ENCODE data around the gene RANBP3L.
"Not testable (repeated sequence)": the region's sequence is repeated elsewhere in the genome, so short reads cannot be mapped to it uniquely, and the experiment has no call there.

RANBP3L gene

GRCh38 chr5:36301858-36302603 lies at the start of gene RANBP3L:
Gene RANBP3L, minus strand, starts transcription at chr5:36301902. Its CDS starts 486 bp downstream, at chr5:36301416.
- DNase-seq (ENCODE audit: low read depth in 2 of 2) = no peak

DNA sequence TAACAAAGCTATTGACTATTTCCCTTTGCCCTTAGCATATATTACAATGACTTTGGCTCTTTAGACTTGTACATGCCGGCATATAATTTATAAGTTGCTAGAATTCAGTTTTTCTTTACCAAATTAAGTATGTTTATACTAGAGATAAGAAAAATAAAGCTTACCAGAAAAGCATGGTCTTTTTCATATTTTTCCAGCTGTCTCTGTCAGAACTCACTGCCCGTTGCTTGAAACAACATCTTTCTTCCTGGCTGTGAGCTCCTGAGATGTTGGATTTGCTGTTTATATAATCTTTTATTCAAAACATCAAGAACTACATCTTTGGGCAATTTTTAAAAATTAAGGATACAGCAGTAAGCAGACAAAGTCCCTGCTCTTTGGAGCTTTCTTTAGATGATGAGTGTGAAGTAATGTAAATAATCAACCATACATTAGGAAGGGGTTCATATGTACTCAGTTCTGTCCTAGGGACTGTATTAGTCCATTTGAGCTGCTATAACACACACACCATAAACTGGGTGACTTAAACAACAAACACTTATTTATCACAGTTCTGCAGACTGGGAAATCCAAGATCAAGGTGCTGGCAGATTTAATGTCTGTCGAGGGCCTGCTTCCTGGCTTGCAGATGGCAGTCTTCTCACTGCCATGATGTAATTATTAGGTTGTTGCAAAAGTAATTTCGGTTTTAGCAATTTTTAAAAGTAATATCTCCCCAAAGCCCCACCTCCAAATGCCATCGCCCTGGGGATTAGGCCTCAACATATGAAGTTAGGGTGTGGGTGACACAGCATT lies 45.4 kb upstream of the RANBP3L start:
- no peak for DNase-seq (ENCODE audit: low read depth in 2 of 2)

DNA sequence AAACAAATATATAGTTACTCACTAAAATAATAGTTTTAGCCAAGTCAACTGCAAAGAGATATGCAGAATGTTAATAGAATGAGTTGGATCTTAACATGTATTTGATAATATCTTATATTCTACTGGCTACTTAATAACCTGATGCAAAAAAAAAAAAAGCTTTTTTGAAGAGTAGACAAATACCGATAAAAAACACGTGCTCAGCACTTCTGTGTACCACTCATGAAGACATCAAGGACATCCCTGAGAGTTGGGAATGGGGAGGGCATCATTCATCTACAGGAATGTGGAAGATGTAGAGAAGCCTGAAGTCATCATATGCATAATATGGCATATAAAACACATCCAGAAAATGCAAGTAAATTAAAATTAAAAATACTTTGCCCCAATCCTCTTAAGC lies 43.2 kb upstream of the RANBP3L start:
- DNase-seq (ENCODE audit: low read depth in 2 of 2) = no peak

DNA sequence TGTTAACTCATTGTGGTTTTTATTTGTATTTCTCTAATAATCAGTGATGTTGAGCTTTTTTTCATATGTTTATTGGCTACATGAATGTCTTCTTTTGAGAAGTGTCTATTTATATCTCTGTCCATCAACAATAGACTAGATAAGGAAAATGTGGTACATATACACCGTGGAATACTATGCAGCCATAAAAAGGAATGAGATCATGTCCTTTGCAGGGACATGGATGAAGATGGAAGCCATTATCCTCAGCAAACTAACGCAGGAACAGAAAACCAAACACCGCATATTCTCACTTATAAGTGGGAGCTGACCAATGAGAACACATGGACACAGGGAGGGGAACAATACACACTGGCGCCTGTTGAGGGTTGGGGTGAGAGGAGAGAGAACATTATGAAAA lies 40.0 kb upstream of the RANBP3L start:
- DNase-seq (ENCODE audit: low read depth in 2 of 2) = not testable (repeated sequence)

DNA sequence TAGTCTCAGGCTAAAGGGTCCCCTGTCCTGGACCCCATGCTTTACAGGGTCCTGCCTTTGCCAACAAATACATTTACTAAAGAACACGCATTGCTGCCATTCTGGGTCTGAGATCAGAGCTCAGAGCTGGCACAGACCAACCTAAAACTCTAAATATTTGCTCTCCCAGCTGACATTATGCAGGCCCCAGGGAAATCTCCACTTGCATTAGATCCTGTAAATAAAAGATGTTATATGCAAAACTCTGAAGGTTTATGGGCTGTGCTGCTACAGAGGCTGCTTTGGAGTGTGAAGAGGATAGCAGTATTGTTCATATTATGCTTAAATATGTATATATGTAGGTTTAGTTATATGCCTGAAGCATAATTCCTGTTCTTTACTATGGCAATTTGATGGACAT lies 35.9 kb upstream of the RANBP3L start:
- no peak for DNase-seq (ENCODE audit: low read depth in 2 of 2)

GRCh38 chr5:36334315-36334714 lies 32.6 kb upstream of the RANBP3L start:
- no peak for DNase-seq (ENCODE audit: low read depth in 2 of 2)

DNA sequence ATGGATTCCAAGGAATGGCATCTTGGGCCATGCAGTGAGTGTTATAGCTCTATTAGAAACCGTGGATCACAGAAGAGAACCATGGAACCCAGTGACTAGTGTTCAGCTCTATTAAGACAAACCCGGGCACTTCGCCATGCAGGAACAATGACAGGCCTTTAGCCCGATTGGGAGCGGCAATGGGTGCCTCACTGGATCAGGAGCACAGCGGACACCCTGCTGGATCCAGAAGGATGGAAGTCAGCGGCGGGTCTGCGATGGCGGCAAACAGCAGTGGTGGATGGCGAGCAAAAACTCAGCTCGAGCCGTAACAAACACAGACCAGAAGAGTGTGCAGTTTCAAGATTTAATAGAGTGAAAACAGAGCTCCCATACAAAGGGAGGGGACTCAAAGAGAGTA lies 31.0 kb upstream of the RANBP3L start:
- not testable (repeated sequence) for DNase-seq (ENCODE audit: low read depth in 2 of 2)

- DNase-seq (ENCODE audit: low read depth in 2 of 2) = no peak
Observed at GRCh38 chr5:36325196-36325595, 23.5 kb upstream of the RANBP3L start.

DNA sequence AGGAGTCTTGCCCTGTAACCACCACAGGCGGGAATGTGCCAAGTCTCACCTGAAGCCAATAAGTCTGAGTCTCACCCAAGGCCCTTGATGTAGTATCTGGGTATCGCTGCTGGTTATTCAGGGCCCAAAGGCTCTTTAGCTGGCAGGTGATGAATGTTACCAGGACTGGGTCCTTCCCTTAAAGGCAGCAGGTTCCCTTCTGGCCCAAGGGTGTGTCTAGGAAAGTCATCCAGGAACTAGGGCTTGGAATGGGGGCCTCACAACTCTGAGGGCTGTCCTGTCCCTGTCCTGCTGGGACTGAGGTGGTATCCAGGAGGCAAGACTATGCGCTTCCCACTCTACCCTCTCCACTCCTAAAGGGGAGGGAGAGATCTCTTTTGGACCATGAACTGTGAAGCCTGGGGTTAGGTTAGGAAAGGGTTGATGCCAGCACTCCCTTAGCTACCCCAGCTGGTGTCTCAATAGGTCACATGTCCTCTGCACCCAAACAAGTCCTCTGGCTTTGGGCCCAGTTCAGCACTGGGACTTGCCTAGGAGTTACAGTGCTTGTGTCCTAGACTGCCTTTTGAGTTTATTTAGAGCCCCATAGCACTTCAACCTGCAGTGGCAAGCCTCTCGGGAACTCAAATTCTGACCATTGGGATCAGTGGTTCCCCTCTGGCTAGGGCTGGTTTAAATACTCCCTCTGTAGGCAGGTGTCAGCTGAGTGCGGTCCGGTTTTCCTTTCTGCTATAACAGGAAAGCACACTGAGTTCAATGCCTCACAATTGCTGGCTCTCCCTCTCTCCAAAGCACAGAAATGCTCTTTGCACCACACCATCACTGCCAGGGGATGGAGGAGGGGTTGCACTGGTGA lies 22.5 kb upstream of the RANBP3L start:
- no peak for DNase-seq (ENCODE audit: low read depth in 2 of 2)

DNA sequence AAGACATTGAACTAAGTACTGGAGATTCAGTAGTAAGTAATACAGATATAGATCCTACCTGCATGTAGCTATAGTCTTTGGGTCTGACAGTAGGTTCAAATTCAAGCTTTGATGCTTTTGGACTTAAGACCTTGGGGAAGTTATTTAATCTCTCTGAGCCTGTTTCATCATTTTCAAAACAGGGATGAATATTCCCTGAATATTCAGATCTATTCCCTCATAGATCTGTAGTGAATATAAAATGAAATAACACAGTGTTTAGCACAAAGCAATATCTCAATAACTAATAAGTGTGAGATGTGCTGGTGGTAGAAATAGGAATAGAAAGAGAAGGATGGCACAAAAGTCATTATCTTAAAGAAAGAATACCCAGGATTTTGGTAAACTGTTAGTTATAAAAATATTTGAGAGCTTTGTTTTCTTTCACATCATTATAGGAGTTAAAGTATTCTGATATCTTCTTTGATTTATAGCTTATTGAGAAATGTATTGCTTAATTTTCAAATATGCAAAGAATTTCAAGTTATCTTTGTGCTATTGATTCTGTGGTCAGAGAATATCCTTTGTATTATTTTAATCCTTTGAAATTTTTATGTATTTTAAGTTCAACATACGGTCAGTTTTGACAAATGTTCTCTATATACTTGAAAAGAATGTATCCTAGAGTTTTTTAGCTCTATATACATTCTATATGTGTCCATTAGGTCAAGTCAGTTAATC lies 11.4 kb upstream of the RANBP3L start:
- no peak for DNase-seq (ENCODE audit: low read depth in 2 of 2)

- no peak for DNase-seq (ENCODE audit: low read depth in 2 of 2)
Observed at GRCh38 chr5:36311956-36312355, 10.3 kb upstream of the RANBP3L start.

DNA sequence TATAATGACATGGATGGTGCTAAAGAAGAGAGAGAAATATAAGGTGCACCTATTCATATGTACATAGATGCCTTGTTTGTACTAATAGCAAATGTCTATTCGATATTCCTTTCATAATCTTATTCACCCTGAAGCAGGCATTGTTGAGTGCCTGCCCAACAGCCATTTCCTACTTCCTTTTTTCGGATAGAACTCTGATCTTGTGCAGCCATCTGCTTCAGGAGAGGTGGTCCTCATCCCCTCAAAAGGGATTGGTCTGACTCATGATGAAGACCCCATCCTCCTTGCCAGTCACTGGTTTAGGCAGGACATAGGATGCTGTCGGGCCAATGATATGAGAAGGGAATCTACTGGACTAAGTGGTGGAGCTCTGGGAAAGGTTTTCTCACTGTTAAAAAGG lies 8.4 kb upstream of the RANBP3L start:
- DNase-seq (ENCODE audit: low read depth in 2 of 2) = no peak

DNA sequence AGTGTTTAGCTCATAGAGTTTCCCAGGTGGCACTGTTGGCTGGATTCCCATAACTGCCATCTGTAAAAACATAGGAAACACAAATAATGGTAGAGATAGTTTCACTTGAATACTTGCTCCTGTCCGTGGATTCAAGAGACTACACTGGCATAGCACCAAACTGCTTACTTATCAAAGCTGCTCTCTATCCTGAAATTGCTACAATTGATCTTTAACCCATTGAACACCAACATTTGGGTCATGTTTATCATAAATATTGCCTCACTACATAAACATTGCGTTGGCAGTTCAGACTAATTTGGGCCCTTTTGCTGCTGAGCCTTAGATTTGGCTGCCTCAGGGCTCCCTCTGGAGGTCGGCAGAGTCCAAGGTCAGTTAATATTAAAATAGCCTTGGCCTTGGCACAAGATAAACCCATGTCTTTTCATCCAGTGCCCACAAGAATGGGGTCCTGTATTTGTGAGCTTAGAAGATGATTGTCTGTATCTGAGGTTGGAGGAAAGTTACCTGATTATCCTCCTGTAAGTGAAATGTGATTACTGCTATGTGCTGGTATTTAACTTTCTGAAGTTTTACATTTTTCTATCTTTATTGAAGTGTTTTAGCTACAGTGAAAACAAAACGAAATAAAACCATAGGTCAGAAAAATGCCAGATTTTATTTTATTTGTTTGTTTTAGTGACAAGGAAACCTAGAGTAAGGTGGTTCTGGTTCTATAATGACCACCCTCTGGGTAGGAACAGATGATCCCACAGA lies 4.0 kb upstream of the RANBP3L start:
- no peak for DNase-seq (ENCODE audit: low read depth in 2 of 2)

DNA sequence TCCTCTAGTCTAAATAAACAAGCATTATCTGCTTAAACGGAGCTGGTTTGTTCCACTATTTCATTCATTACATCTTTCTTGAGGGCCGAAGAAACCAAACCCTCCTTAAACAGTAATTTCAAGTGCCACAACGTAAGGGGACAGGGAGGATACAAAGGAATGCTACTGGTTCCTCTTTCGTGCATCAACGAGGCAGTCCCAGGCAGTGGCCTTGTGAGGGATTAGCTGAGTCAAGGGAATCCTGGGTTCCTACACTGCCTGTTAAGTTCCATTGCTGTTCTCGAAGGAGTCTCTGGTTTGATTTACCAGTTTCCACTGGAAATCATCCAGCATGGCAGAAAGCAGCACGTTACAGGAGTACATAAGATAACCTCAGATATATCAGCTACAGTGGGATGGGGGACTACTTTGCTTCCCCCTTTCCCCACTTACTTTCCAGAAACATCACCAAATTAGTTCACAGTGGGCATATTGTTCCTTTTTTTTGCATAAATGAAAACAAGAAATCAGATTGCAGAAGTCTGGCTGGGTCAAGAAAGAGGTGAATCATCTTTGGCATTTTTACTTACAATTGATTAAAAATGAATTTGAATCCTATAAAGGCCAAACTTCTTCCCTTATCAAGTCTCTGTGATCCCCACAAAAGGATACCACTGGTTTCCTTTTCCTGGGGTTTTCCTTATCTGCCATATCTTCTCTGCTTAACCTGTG lies 2.5 kb upstream of the RANBP3L start:
- no peak for DNase-seq (ENCODE audit: low read depth in 2 of 2)

DNA sequence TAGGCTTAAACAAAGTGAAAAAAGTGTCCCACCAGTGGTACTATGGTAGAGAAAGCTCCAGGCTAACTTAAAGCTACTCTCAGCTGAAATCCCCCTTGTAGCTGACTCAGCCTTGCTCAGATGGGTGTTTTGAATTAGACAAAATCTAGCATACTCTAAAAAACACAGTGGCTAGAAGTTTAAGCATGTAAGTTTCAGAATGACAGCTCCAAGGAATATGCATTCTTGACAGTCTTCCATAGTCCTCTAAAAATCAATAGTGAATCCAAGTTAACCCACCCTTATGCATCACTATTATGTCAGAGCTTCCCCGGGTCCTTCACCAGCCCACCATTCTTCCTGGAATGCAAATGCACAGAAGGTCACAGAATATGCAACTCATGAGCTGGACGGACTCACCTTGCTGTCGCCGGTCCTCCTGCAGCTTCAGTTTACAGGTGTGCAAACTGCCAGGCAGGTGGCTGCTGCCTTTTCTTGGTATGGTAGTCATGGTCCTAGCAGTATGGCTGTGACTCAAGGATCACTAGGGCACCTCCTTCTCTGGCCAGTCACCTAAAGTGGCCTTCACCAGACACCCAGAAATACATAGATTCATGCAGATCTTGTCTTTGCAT lies 668 bp downstream of the RANBP3L start:
- DNase-seq (ENCODE audit: low read depth in 2 of 2) = no peak

GRCh38 chr5:36300191-36300926 lies 1.3 kb downstream of the RANBP3L start:
- DNase-seq (ENCODE audit: low read depth in 2 of 2) = no peak

GRCh38 chr5:36298552-36298951 lies 3.1 kb downstream of the RANBP3L start:
- no peak for DNase-seq (ENCODE audit: low read depth in 2 of 2)

- DNase-seq (ENCODE audit: low read depth in 2 of 2) = no peak
Observed at GRCh38 chr5:36297653-36298052, 4.0 kb downstream of the RANBP3L start.

Data from stimulated activated CD8-positive, alpha-beta memory T cell treated with anti-CD3 and anti-CD28 coated beads, Interleukin-15, amount 100 ng/mL, for 48 hours (primary cell).